ENCODE results near the gene IGF1R. TPM values are rescaled to one million over a fixed set of nuclear protein-coding genes. Genes with fewer than 3 reads are reported as not detected.
A peak's percentile ranks its signal among the peaks of the same experiment; 100 is the strongest.

IGF1R gene
- total RNA-seq, 4 donors from 2014 or later = 87.8 to 173 (median 107) TPM

- H3K4me3 ChIP-seq = no peak overlapping the region
- H3K9me3 ChIP-seq = no peaks in the 10 kb centered on the region
- DNase-seq (ENCODE audit: low spot score in 2 of 2) = no peak
- H3K4me1 ChIP-seq = peaks cover 71% of the 10 kb centered on the region
- WGBS = 46% methylated on average over 9 of the region's 9 CpGs
- peaks cover 7% of the 10 kb centered on the region for H3K36me3 ChIP-seq
- no peak for TF ChIP-seq CTCF (IDR thresholded peaks at IDR 0.05)
- no peak for TF ChIP-seq POLR2AphosphoS5 (IDR thresholded peaks at IDR 0.05)
- TF ChIP-seq POLR2A (IDR thresholded peaks at IDR 0.05) = no peak
- no peak for TF ChIP-seq EP300 (IDR thresholded peaks at IDR 0.05)
- no peaks in the 10 kb centered on the region for H3K27me3 ChIP-seq
- no peak overlapping the region for H3K27ac ChIP-seq
These were observed 255.2 kb downstream of the IGF1R start for GRCh38 chr15:98903377-98904018.

GRCh38 chr15:98904544-98904943 is 256.2 kb downstream of the IGF1R start:
- Histone ChIP-seq H3K36me3 (peaks cover 15% of the 10 kb centered on the region), H3K4me1 (peaks cover 62% of the 10 kb centered on the region), H3K27me3 (no peaks in the 10 kb centered on the region), H3K27ac (no peak overlapping the region), H3K9me3 (no peaks in the 10 kb centered on the region), H3K4me3 (no peak overlapping the region)
- WGBS = 35% methylated on average over 4 of the region's 4 CpGs
- no peak for DNase-seq (ENCODE audit: low spot score in 2 of 2)
- TF ChIP-seq POLR2A (IDR thresholded peaks at IDR 0.05) = no peak
- TF ChIP-seq CTCF (IDR thresholded peaks at IDR 0.05) = peak in 1 of 2 donors; percentile 37
- no peak for TF ChIP-seq EP300 (IDR thresholded peaks at IDR 0.05)

GRCh38 chr15:98905963-98906711 is 257.8 kb downstream of the IGF1R start:
- DNase-seq (ENCODE audit: low spot score in 2 of 2) = no peak
- 56% methylated on average over 6 of the region's 7 CpGs for WGBS
- H3K4me1 ChIP-seq = peaks cover 48% of the 10 kb centered on the region

GRCh38 chr15:98906712-98907083 is 258.4 kb downstream of the IGF1R start:
- no peak for DNase-seq (ENCODE audit: low spot score in 2 of 2)
- TF ChIP-seq CTCF (IDR thresholded peaks at IDR 0.05) = no peak
- TF ChIP-seq POLR2AphosphoS5 (IDR thresholded peaks at IDR 0.05) = no peak
- TF ChIP-seq POLR2A (IDR thresholded peaks at IDR 0.05) = no peak
- TF ChIP-seq EP300 (IDR thresholded peaks at IDR 0.05) = no peak
- no peak overlapping the region for H3K4me3 ChIP-seq
- H3K9me3 ChIP-seq = no peaks in the 10 kb centered on the region
- H3K4me1 ChIP-seq = peaks cover 42% of the 10 kb centered on the region
- no peaks in the 10 kb centered on the region for H3K27me3 ChIP-seq
- peaks cover 34% of the 10 kb centered on the region for H3K36me3 ChIP-seq
- WGBS = 52% methylated on average over 3 of the region's 6 CpGs
- H3K27ac ChIP-seq = no peak overlapping the region

More at GRCh38 chr15:98905963-98906711, 257.8 kb downstream of the IGF1R start:
- Histone ChIP-seq H3K9me3 (no peaks in the 10 kb centered on the region), H3K4me3 (no peak overlapping the region), H3K27me3 (no peaks in the 10 kb centered on the region), H3K27ac (no peak overlapping the region), H3K36me3 (peaks cover 29% of the 10 kb centered on the region)
- no peak for TF ChIP-seq CTCF (IDR thresholded peaks at IDR 0.05)
- TF ChIP-seq EP300 (IDR thresholded peaks at IDR 0.05) = no peak
- no peak for TF ChIP-seq POLR2A (IDR thresholded peaks at IDR 0.05)
- no peak for TF ChIP-seq POLR2AphosphoS5 (IDR thresholded peaks at IDR 0.05)

GRCh38 chr15:98907927-98908471 is 259.7 kb downstream of the IGF1R start:
- Histone ChIP-seq H3K36me3 (peaks cover 46% of the 10 kb centered on the region), H3K4me1 (peaks cover 31% of the 10 kb centered on the region)
- WGBS = 75% methylated on average over 3 of the region's 4 CpGs

More at GRCh38 chr15:98907927-98908471, 259.7 kb downstream of the IGF1R start:
- Histone ChIP-seq H3K9me3 (no peaks in the 10 kb centered on the region), H3K4me3 (no peak overlapping the region), H3K27ac (no peak overlapping the region), H3K27me3 (no peaks in the 10 kb centered on the region)
- TF ChIP-seq CTCF (IDR thresholded peaks at IDR 0.05) (no peak), POLR2AphosphoS5 (IDR thresholded peaks at IDR 0.05) (no peak), EP300 (IDR thresholded peaks at IDR 0.05) (no peak), POLR2A (IDR thresholded peaks at IDR 0.05) (no peak)
- DNase-seq (ENCODE audit: low spot score in 2 of 2) = no peak

All from suprapubic skin (tissue), 4 donors.